Nephron progenitor cell (in vitro differentiated cells): ENCODE results near the gene KCNS1.

Source experiments
- DNase-seq: peaks from one replicate; pipeline ENCODE4 v3.0.0; 2021
- H3K27ac Mint-ChIP-seq: 2 replicates; pipeline ENCODE4 v1.8.0; 2021; ENCODE audit warnings: mild to moderate bottlenecking, moderate library complexity, mixed read lengths
- H3K27me3 Mint-ChIP-seq: 2 replicates; pipeline ENCODE4 v1.8.0; 2021; ENCODE audit warnings: mild to moderate bottlenecking, low read depth, mixed read lengths; ENCODE audit not compliant: poor library complexity
- H3K36me3 Mint-ChIP-seq: 2 replicates; pipeline ENCODE4 v1.8.0; 2021; ENCODE audit warnings: low read depth, mixed read lengths
- H3K4me1 Mint-ChIP-seq: 2 replicates; pipeline ENCODE4 v1.8.0; 2021; ENCODE audit warnings: mixed read lengths
- H3K4me3 Mint-ChIP-seq: 2 replicates; pipeline ENCODE4 v1.8.0; 2021; ENCODE audit warnings: mild to moderate bottlenecking, moderate library complexity, mixed read lengths
- H3K9me3 Mint-ChIP-seq: 2 replicates; pipeline ENCODE4 v1.8.0; 2021; ENCODE audit warnings: mild to moderate bottlenecking, moderate library complexity, mixed read lengths
- TF ChIP-seq, protein P1 (sequence below): fragments of 200-600 bp; sonication (generic); IDR thresholded peaks from 2 replicates; pipeline ENCODE4 v1.5.0; 2021; ENCODE audit warnings: antibody characterized with exemption

Gene KCNS1

DNA sequence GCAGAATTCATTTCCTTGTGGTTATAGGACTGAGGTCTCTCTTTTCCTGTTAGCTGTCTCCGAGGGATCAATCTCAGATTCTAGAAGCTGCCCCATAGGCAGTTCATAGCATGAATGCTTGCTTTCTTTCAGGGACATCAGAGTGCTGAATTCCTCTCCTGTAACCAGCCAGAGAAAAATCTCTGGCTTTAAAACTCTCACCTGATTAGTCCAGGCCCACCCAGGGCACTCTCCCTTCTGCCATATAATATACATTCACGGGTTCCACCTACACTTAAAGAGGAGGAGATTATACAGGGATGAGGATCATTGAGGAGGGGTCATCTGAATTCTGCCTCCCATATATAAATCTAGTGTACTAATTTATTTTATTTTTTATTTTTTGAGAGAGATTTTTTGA is 2.1 kb upstream of the KCNS1 start:
- H3K36me3 Mint-ChIP-seq: no peaks in the 10 kb centered on the region
- TF ChIP-seq, protein P1, sequence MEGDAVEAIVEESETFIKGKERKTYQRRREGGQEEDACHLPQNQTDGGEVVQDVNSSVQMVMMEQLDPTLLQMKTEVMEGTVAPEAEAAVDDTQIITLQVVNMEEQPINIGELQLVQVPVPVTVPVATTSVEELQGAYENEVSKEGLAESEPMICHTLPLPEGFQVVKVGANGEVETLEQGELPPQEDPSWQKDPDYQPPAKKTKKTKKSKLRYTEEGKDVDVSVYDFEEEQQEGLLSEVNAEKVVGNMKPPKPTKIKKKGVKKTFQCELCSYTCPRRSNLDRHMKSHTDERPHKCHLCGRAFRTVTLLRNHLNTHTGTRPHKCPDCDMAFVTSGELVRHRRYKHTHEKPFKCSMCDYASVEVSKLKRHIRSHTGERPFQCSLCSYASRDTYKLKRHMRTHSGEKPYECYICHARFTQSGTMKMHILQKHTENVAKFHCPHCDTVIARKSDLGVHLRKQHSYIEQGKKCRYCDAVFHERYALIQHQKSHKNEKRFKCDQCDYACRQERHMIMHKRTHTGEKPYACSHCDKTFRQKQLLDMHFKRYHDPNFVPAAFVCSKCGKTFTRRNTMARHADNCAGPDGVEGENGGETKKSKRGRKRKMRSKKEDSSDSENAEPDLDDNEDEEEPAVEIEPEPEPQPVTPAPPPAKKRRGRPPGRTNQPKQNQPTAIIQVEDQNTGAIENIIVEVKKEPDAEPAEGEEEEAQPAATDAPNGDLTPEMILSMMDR: no peak
- DNase-seq: no peak
- H3K27me3 Mint-ChIP-seq: peaks cover 90% of the 10 kb centered on the region
- no peaks in the 10 kb centered on the region for H3K9me3 Mint-ChIP-seq
- no peak overlapping the region for H3K27ac Mint-ChIP-seq
- H3K4me1 Mint-ChIP-seq: no peaks in the 10 kb centered on the region
- H3K4me3 Mint-ChIP-seq: no peak overlapping the region

- no peaks in the 10 kb centered on the region for H3K36me3 Mint-ChIP-seq
- no peak overlapping the region for H3K27ac Mint-ChIP-seq
- no peak for DNase-seq
- H3K9me3 Mint-ChIP-seq: peaks cover 4% of the 10 kb centered on the region
- TF ChIP-seq, protein P1: no peak
- H3K4me3 Mint-ChIP-seq: peak overlapping the region; percentile 70
- H3K4me1 Mint-ChIP-seq: no peaks in the 10 kb centered on the region
- H3K27me3 Mint-ChIP-seq: peaks cover 88% of the 10 kb centered on the region
These were observed 465 bp upstream of the KCNS1 start for GRCh38 chr20:45101333-45101850.

DNA sequence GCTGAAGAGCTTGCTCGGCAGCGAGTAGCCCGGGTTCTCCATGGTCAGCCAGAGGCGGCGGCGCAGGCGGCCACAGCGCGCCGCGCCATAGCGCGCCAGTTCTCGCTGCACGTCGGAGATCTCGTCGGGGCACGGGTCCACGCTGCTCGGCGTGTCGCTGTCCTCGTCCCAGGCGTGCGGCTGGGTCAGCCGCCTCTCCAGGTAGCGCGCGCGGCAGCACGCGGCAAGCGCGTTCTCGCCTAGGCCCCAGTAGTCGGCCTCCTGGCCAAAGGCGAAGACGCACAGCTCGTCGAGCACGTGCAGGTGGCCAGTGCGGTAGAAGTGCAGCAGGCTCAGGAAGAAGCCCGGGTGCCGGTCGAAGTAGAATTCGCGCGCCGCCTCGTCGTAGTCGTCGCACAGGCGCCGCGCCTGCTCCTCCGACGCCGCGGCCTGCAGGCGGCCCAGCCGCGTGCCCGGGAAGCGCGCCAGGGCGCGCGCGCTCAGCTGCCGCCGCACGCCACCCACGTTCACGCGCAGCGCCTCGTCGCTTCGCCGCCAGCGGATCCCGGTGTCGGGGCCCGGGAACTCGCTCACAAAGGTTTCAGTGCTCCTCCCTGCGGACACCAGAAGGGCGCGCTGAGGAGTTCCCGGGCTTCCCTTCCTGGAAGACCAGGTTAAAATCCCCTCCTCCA is 2.7 kb downstream of the KCNS1 start:
- Mint-ChIP-seq H3K9me3 (peaks cover 4% of the 10 kb centered on the region), H3K27me3 (peaks cover 84% of the 10 kb centered on the region), H3K27ac (no peak overlapping the region), H3K4me3 (peak overlapping the region; percentile 47), H3K36me3 (no peaks in the 10 kb centered on the region), H3K4me1 (no peaks in the 10 kb centered on the region)
- DNase-seq: peak; percentile 68
- TF ChIP-seq, protein P1: no peak

DNA sequence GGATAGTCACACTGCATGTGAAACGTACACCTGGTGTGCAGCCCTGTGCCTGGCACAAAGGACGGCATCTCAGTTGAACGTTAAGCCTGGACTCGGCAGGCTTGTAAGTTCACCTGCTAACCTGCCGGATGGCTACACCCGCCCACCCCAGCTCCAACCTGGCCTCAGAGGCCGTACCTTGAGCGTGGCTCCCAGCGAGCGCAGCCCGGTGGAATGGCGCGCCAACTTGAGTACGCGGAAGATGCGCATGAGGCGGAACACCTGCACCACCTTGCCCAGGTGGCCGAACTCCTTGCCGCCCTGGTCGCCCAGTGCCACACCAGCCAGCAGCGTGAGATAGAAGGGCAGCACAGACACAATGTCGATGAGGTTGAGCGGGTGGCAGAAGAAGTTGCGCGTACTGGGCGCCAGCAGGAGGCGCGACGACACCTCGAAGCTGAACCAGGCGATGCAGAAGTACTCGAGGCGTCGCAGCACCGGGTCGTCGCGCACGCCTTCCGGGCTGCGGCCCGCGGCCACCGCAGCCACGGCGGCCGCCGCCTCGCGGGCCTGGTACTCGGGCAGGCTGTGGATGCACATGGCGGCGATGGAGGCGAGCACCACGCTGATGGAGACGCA is 3.3 kb downstream of the KCNS1 start:
- Mint-ChIP-seq H3K27ac (no peak overlapping the region), H3K4me1 (no peaks in the 10 kb centered on the region), H3K9me3 (peaks cover 4% of the 10 kb centered on the region), H3K27me3 (peaks cover 78% of the 10 kb centered on the region), H3K36me3 (no peaks in the 10 kb centered on the region), H3K4me3 (peak overlapping the region; percentile 57)
- TF ChIP-seq, protein P1: no peak
- no peak for DNase-seq

GRCh38 chr20:45096781-45097180 is 4.1 kb downstream of the KCNS1 start:
- H3K4me3 Mint-ChIP-seq: no peak overlapping the region
- H3K4me1 Mint-ChIP-seq: no peaks in the 10 kb centered on the region
- DNase-seq: no peak
- no peaks in the 10 kb centered on the region for H3K36me3 Mint-ChIP-seq
- H3K9me3 Mint-ChIP-seq: peaks cover 4% of the 10 kb centered on the region
- peaks cover 71% of the 10 kb centered on the region for H3K27me3 Mint-ChIP-seq
- no peak overlapping the region for H3K27ac Mint-ChIP-seq
- TF ChIP-seq, protein P1: no peak
